ENCODE data around the gene BLVRB. TPM values are rescaled to one million over a fixed set of nuclear protein-coding genes. Genes with fewer than 3 reads are reported as not detected.

Gene BLVRB
- total RNA-seq, 1 experiment from 2014 or later: 35.1 TPM

GRCh38 chr19:40449506-40449905 lies 16.0 kb downstream of the BLVRB start:
- Mint-ChIP-seq H3K27ac (no peak overlapping the region), H3K36me3 (peaks cover 3% of the 10 kb centered on the region; the same call in 1 of the 2 replicates)
- POLR2A ChIA-PET: no interaction called here

GRCh38 chr19:40446263-40446784 lies 19.2 kb downstream of the BLVRB start:
- Mint-ChIP-seq H3K27me3 (ENCODE audit: low read depth) (no peaks in the 10 kb centered on the region), H3K4me3 (no peak overlapping the region), H3K4me1 (peaks cover 30% of the 10 kb centered on the region), H3K9me3 (no peaks in the 10 kb centered on the region), H3K27ac (peak overlapping the region; percentile 99), H3K36me3 (peaks cover 11% of the 10 kb centered on the region)
- CTCF ChIA-PET: no interaction called here
- POLR2A ChIA-PET: interaction anchor here (1.3 to 1.5 kb wide), 2 partner anchors 19 to 20 kb away, joined by 3 to 5 read pairs; partner anchors contain the start of genes BLVRB and SERTAD1
- no peak for TF ChIP-seq SOX15 (CRISPR knock-in tag; IDR thresholded peaks at IDR 0.05)
- TF ChIP-seq ZNF416 (CRISPR knock-in tag; IDR thresholded peaks at IDR 0.05): no peak
- TF ChIP-seq ATF1 (CRISPR knock-in tag; IDR thresholded peaks at IDR 0.05): no peak
- no peak for TF ChIP-seq ZNF512 (CRISPR knock-in tag; IDR thresholded peaks at IDR 0.05; ENCODE audit: borderline replicate concordance)
- no peak for ATAC-seq
- DNase-seq (ENCODE audit: low spot score): no peak

More at GRCh38 chr19:40449506-40449905, 16.0 kb downstream of the BLVRB start:
- DNase-seq (ENCODE audit: low spot score) (no peak), ATAC-seq (no peak)
- TF ChIP-seq GTF2I (CRISPR knock-in tag; conservative IDR thresholded peaks at IDR 0.05) (no peak), ZNF512 (CRISPR knock-in tag; IDR thresholded peaks at IDR 0.05; ENCODE audit: borderline replicate concordance) (no peak), E2F5 (CRISPR knock-in tag; IDR thresholded peaks at IDR 0.05) (no peak), ZNF423 (CRISPR knock-in tag; IDR thresholded peaks at IDR 0.05) (no peak), NFATC4 (CRISPR knock-in tag; IDR thresholded peaks at IDR 0.05) (no peak), ZNF232 (CRISPR knock-in tag; IDR thresholded peaks at IDR 0.05) (no peak), ZNF263 (CRISPR knock-in tag; IDR thresholded peaks at IDR 0.05; ENCODE audit: low read depth) (no peak)
- CTCF ChIA-PET: no interaction called here
- Mint-ChIP-seq H3K9me3 (no peaks in the 10 kb centered on the region), H3K4me1 (peaks cover 19% of the 10 kb centered on the region), H3K4me3 (no peak overlapping the region), H3K27me3 (ENCODE audit: low read depth) (no peaks in the 10 kb centered on the region)

- ChIA-PET CTCF (no interaction called here), POLR2A (interaction anchor here (1.3 to 3.9 kb wide), 4 partner anchors 19 to 25 kb away, joined by 3 to 32 read pairs (median 4); partner anchors contain the start of genes BLVRB and SERTAD1)
- TF ChIP-seq ZNF425 (CRISPR knock-in tag; conservative IDR thresholded peaks at IDR 0.05): no peak
- TF ChIP-seq ZNF232 (CRISPR knock-in tag; IDR thresholded peaks at IDR 0.05): no peak
- no peak for TF ChIP-seq TEAD4 (CRISPR knock-in tag; IDR thresholded peaks at IDR 0.05)
- no peak for TF ChIP-seq OVOL2 (CRISPR knock-in tag; IDR thresholded peaks at IDR 0.05; ENCODE audit: borderline replicate concordance)
- no peak for TF ChIP-seq ZNF138 (CRISPR knock-in tag; conservative IDR thresholded peaks at IDR 0.05)
- no peak for TF ChIP-seq NR1H2 (CRISPR knock-in tag; IDR thresholded peaks at IDR 0.05)
- TF ChIP-seq CDX4 (CRISPR knock-in tag; IDR thresholded peaks at IDR 0.05; ENCODE audit: borderline replicate concordance): no peak
- no peak for TF ChIP-seq CTCF (IDR thresholded peaks at IDR 0.05)
- no peak for TF ChIP-seq HMGA2 (CRISPR knock-in tag; IDR thresholded peaks at IDR 0.05)
- TF ChIP-seq MXD4 (CRISPR knock-in tag; IDR thresholded peaks at IDR 0.05; ENCODE audit: borderline replicate concordance): no peak
- TF ChIP-seq GABPB1 (CRISPR knock-in tag; IDR thresholded peaks at IDR 0.05): no peak
- no peak for TF ChIP-seq ZNF263 (CRISPR knock-in tag; IDR thresholded peaks at IDR 0.05; ENCODE audit: low read depth)
- Mint-ChIP-seq H3K4me1 (peaks cover 26% of the 10 kb centered on the region), H3K27ac (peak overlapping the region; percentile 99), H3K36me3 (peaks cover 15% of the 10 kb centered on the region), H3K27me3 (ENCODE audit: low read depth) (no peaks in the 10 kb centered on the region), H3K9me3 (no peaks in the 10 kb centered on the region), H3K4me3 (peak overlapping the region; percentile 58)
- peak; percentile 66 for DNase-seq (ENCODE audit: low spot score)
- no peak for ATAC-seq
Measured at GRCh38 chr19:40445780-40446262, 19.7 kb downstream of the BLVRB start.
